Suprapubic skin (tissue), 3 donors: ENCODE results near the gene TBC1D9.

Experiments used
- CTCF ChIP-seq, 2 donors: fragments of 200-600 bp in 1 of 2; fragments of 450-650 bp in 1 of 2; sonication (generic) in 1 of 2; IDR thresholded peaks; one replicate each; pipeline ENCODE4 v1.5.1; 2016 to 2019; ENCODE audit warnings: antibody characterized with exemption in 2 of 2, mild to moderate bottlenecking in 1 of 2, moderate library complexity in 1 of 2
- EP300 ChIP-seq: sonication (generic); formaldehyde crosslinking; IDR thresholded peaks from one replicate; pipeline ENCODE4 v1.6.1; 2017; ENCODE audit warnings: antibody characterized with exemption

- TF ChIP-seq CTCF (IDR thresholded peaks at IDR 0.05) (no peak), EP300 (no peak)
Measured at GRCh38 chr4:140645614-140646412, 110.4 kb downstream of the TBC1D9 start.
